Lung (tissue), 12 donors: ENCODE measurements around the gene PHF24. TPM values are rescaled to one million over a fixed set of nuclear protein-coding genes. Genes with fewer than 3 reads are reported as not detected.

Experiments used
- ATAC-seq: fragments of 200-7000 bp; cut with Tn5 transposase; one replicate; pipeline ENCODE4 v1.9.1; 2020; ENCODE audit warnings: moderate number of reproducible peaks; ENCODE audit not compliant: insufficient read depth, low FRiP score
- DNase-seq, 3 donors: peaks; one replicate each; pipeline ENCODE4 v3.0.0-alpha.2; 2013 to 2017
- H3K27ac ChIP-seq, 2 donors: one replicate each; pipeline ENCODE4 v1.5.1; 2013; ENCODE audit warnings: mild to moderate bottlenecking in 2 of 2, moderate library complexity in 2 of 2, control low read depth in 1 of 2, inconsistent platforms in 1 of 2, low read depth in 1 of 2, low read length in 1 of 2
- H3K27me3 ChIP-seq, 3 donors: one replicate each; pipeline ENCODE4 v1.5.1; 2013; ENCODE audit warnings: low read length in 2 of 3; ENCODE audit not compliant: control insufficient read depth in 3 of 3, insufficient read depth in 3 of 3
- H3K36me3 ChIP-seq, 4 donors: one replicate each; pipeline ENCODE4 v1.5.1; 2013; ENCODE audit warnings: low read length in 4 of 4, mild to moderate bottlenecking in 1 of 4, moderate library complexity in 1 of 4; ENCODE audit not compliant: control insufficient read depth in 4 of 4, insufficient read depth in 4 of 4
- H3K4me1 ChIP-seq, 5 donors: one replicate each; pipeline ENCODE4 v1.5.1; 2013; ENCODE audit warnings: low read length in 5 of 5, mild to moderate bottlenecking in 2 of 5, moderate library complexity in 1 of 5; ENCODE audit not compliant: control insufficient read depth in 5 of 5, insufficient read depth in 5 of 5
- H3K4me3 ChIP-seq: one replicate; pipeline ENCODE4 v1.5.1; 2013; ENCODE audit warnings: mild to moderate bottlenecking, control low read depth, moderate library complexity
- H3K9ac ChIP-seq, 2 donors: one replicate each; pipeline ENCODE4 v1.5.1; 2013; ENCODE audit warnings: low read length in 2 of 2, control low read depth in 1 of 2; ENCODE audit not compliant: insufficient read depth in 1 of 2
- H3K9me3 ChIP-seq, 4 donors: one replicate each; pipeline ENCODE4 v1.5.1; 2013; ENCODE audit warnings: low read length in 3 of 4, mild to moderate bottlenecking in 1 of 4, moderate library complexity in 1 of 4; ENCODE audit not compliant: control insufficient read depth in 4 of 4, insufficient read depth in 3 of 4
- CTCF ChIP-seq: IDR thresholded peaks from 2 replicates; pipeline ENCODE4 v1.5.1; 2012; ENCODE audit warnings: mild to moderate bottlenecking; ENCODE audit errors: control extremely low read depth, extremely low read depth
- WGBS, 2 donors: extraction: QIAGEN DNeasy Blood & Tissue Kit; methylation state at CpG; one replicate each; pipeline ENCODE4 v1.1.7; 2013; 5-methylcytosine and 5-hydroxymethylcytosine counted together
- polyA plus RNA-seq, 2 donors: library from polyadenylated mRNA; stranded (reverse); fragments of 200-250 nt; gene quantifications; one replicate each; pipeline ENCODE4 v1.2.1, GENCODE V29; 2013
- total RNA-seq, 2 donors: library from RNA; depleted of rRNA in 1 of 2; stranded (reverse); fragments of >200 nt in 1 of 2; gene quantifications; one replicate each; pipeline ENCODE4 v1.2.1, GENCODE V29; 2014 to 2021
- donor health status: control.
- donor health status: control.
- donor health status: Bipolar disorder and iron deficiency.
- donor health status: healthy.
- donor health status: DM: yes; HTN: yes; CAD: no.

Gene PHF24
- total and polyA plus RNA-seq, 4 donors = 0.10 to 1.0 (median 0.31) TPM

- ATAC-seq (peak; percentile 81), DNase-seq (no peak)
- Histone ChIP-seq H3K9ac (no peak overlapping the region), H3K27ac (no peak overlapping the region), H3K4me1 (peaks cover 0 to 3% (median 0%) of the 10 kb centered on the region in 5 donors), H3K4me3 (no peak overlapping the region), H3K27me3 (peaks cover 6 to 73% (median 49%) of the 10 kb centered on the region in 3 donors), H3K36me3 (no peaks in the 10 kb centered on the region), H3K9me3 (no peaks in the 10 kb centered on the region)
- TF ChIP-seq CTCF = no peak
- WGBS, 2 donors = 38 to 48% methylated on average over 5 of the region's 5 CpGs
These were observed 3.7 kb downstream of the PHF24 start for GRCh38 chr9:34961574-34962490.

- Histone ChIP-seq H3K27me3 (peaks cover 6 to 66% (median 43%) of the 10 kb centered on the region in 3 donors), H3K36me3 (no peaks in the 10 kb centered on the region), H3K9me3 (no peaks in the 10 kb centered on the region), H3K27ac (no peak overlapping the region), H3K9ac (no peak overlapping the region), H3K4me1 (peaks cover 0 to 3% (median 0%) of the 10 kb centered on the region in 5 donors), H3K4me3 (no peak overlapping the region)
- no peak for ATAC-seq
- no peak for DNase-seq
- TF ChIP-seq CTCF = no peak
- 86 to 88% methylated on average over 3 of the region's 3 CpGs for WGBS, 2 donors
These were observed 4.5 kb downstream of the PHF24 start for GRCh38 chr9:34962546-34962945.

GRCh38 chr9:34963552-34963951 lies 5.5 kb downstream of the PHF24 start:
- WGBS, 2 donors = 61 to 71% methylated on average over 2 of the region's 2 CpGs
- no peak for ATAC-seq

More at GRCh38 chr9:34963552-34963951, 5.5 kb downstream of the PHF24 start:
- no peak overlapping the region for H3K9ac ChIP-seq
- H3K27me3 ChIP-seq = peaks cover 6 to 63% (median 42%) of the 10 kb centered on the region in 3 donors
- H3K4me1 ChIP-seq = no peaks in the 10 kb centered on the region
- H3K4me3 ChIP-seq = no peak overlapping the region
- no peak overlapping the region for H3K27ac ChIP-seq
- no peaks in the 10 kb centered on the region for H3K9me3 ChIP-seq
- no peaks in the 10 kb centered on the region for H3K36me3 ChIP-seq
- TF ChIP-seq CTCF = no peak
- DNase-seq = no peak
